Measurements from ENCODE around the gene ASMTL.

DNA sequence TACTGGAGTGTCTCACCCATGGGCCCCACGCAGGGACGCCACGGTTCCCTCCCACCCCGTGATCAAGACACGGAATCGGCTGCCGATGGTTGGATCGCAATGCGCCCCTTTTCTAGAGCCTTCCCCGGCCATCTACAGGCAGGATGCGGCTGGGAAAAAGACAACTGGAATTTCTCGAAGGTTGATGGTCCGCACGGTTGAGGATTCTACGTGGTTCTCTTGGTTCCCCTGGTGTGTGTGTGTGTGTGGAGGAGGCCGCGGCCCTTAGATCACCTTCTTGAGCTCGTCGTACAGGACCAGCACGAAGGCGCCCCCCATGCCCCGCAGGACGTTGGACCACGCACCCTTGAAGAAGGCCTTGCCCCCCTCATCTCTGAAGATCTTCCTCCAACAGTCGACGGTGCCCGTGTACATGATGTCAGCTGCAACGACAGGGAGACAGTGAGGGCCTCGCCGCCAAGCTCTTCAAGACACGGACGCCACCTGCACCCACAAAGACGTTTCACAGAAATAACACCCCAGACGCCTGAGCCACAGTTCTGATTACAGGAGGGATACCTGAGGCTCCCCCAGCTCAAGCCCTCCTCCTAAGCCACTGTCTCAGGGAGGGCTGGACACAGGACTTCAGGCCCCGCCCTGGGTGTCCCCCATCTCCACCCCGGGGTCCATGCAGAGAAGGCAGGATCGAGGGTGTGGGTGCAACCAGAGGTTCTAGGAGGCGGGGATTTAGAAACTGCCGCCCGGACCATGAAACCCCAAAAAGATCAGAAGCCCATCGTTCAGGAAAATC lies 66.2 kb downstream of the ASMTL start:
- no peak for TF ChIP-seq REST (IDR thresholded peaks at IDR 0.05; ENCODE audit: insufficient replicate concordance, low read depth)
- TF ChIP-seq, protein P1, sequence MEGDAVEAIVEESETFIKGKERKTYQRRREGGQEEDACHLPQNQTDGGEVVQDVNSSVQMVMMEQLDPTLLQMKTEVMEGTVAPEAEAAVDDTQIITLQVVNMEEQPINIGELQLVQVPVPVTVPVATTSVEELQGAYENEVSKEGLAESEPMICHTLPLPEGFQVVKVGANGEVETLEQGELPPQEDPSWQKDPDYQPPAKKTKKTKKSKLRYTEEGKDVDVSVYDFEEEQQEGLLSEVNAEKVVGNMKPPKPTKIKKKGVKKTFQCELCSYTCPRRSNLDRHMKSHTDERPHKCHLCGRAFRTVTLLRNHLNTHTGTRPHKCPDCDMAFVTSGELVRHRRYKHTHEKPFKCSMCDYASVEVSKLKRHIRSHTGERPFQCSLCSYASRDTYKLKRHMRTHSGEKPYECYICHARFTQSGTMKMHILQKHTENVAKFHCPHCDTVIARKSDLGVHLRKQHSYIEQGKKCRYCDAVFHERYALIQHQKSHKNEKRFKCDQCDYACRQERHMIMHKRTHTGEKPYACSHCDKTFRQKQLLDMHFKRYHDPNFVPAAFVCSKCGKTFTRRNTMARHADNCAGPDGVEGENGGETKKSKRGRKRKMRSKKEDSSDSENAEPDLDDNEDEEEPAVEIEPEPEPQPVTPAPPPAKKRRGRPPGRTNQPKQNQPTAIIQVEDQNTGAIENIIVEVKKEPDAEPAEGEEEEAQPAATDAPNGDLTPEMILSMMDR (IDR thresholded peaks at IDR 0.05; ENCODE audit: insufficient read depth, low read length), result no peak

Data from HL-60 (cell line).